H9 (cell line): Measurements from ENCODE around the gene TBC1D1. TPM values are rescaled to one million over a fixed set of nuclear protein-coding genes. Genes with fewer than 3 reads are reported as not detected.
A peak's percentile ranks its signal among the peaks of the same experiment; 100 is the strongest.

ENCODE experiments used
- DNase-seq: peaks from one replicate; pipeline ENCODE4 v3.0.0-alpha.2; 2017
- H2AFZ ChIP-seq: one replicate; pipeline ENCODE4 v1.6.1; 2013; ENCODE audit warnings: mild to moderate bottlenecking, low read length, control low read depth, moderate library complexity
- H2AK5ac ChIP-seq: 2 replicates; pipeline ENCODE4 v1.6.1; 2013; ENCODE audit warnings: low read length, control low read depth, mixed read lengths; ENCODE audit not compliant: insufficient read length
- H2BK120ac ChIP-seq: one replicate; pipeline ENCODE4 v1.6.1; 2013; ENCODE audit warnings: low read depth, mild to moderate bottlenecking, low read length, control low read depth, inconsistent platforms; ENCODE audit not compliant: poor library complexity, severe bottlenecking
- H2BK12ac ChIP-seq: 2 replicates; pipeline ENCODE4 v1.6.1; 2013; ENCODE audit warnings: low read length, control low read depth, mixed read lengths, low read depth; ENCODE audit not compliant: insufficient read length
- H2BK15ac ChIP-seq: 2 replicates; pipeline ENCODE4 v1.6.1; 2013; ENCODE audit warnings: low read depth, low read length, control low read depth
- H2BK20ac ChIP-seq: one replicate; pipeline ENCODE4 v1.6.1; 2013; ENCODE audit warnings: low read depth, mild to moderate bottlenecking, low read length, control low read depth, inconsistent platforms; ENCODE audit not compliant: poor library complexity, severe bottlenecking
- H2BK5ac ChIP-seq: 2 replicates; pipeline ENCODE4 v1.6.1; 2013; ENCODE audit warnings: low read length, control low read depth, mixed read lengths; ENCODE audit not compliant: insufficient read length
- H3K14ac ChIP-seq: 2 replicates; pipeline ENCODE4 v1.6.1; 2013; ENCODE audit warnings: low read length, control low read depth; ENCODE audit not compliant: insufficient read depth
- H3K18ac ChIP-seq: 2 replicates; pipeline ENCODE4 v1.6.1; 2013; ENCODE audit warnings: low read depth, mild to moderate bottlenecking, mixed read lengths, low read length, control low read depth; ENCODE audit not compliant: insufficient read length
- H3K23ac ChIP-seq: 2 replicates; pipeline ENCODE4 v1.6.1; 2013; ENCODE audit warnings: low read length, control low read depth, mixed read lengths, low read depth; ENCODE audit not compliant: insufficient read length
- H3K23me2 ChIP-seq: 2 replicates; pipeline ENCODE4 v1.6.1; 2013; ENCODE audit warnings: low read depth, mild to moderate bottlenecking, mixed read lengths, low read length, control low read depth; ENCODE audit not compliant: insufficient read length, poor library complexity, severe bottlenecking
- H3K27ac ChIP-seq: 2 replicates; pipeline ENCODE4 v1.5.1; 2013; ENCODE audit warnings: low read length, control low read depth, mixed read lengths, low read depth; ENCODE audit not compliant: insufficient read length
- H3K27me3 ChIP-seq: 2 replicates; pipeline ENCODE4 v1.6.1; 2013; ENCODE audit warnings: low read length, control low read depth, inconsistent platforms; ENCODE audit not compliant: insufficient read depth
- H3K4ac ChIP-seq: 2 replicates; pipeline ENCODE4 v1.6.1; 2013; ENCODE audit warnings: low read depth, mild to moderate bottlenecking, control low read depth, inconsistent platforms, low read length, moderate library complexity
- H3K4me1 ChIP-seq: 2 replicates; pipeline ENCODE4 v1.6.1; 2013; ENCODE audit warnings: low read length, control low read depth, inconsistent platforms; ENCODE audit not compliant: insufficient read depth
- H3K4me2 ChIP-seq: 2 replicates; pipeline ENCODE4 v1.6.1; 2013; ENCODE audit warnings: low read length, control low read depth, mixed read lengths; ENCODE audit not compliant: insufficient read length, insufficient read depth
- H3K56ac ChIP-seq: 2 replicates; pipeline ENCODE4 v1.6.1; 2013; ENCODE audit warnings: low read depth, mild to moderate bottlenecking, mixed read lengths, low read length, control low read depth; ENCODE audit not compliant: insufficient read length
- H3K79me1 ChIP-seq: 2 replicates; pipeline ENCODE4 v1.6.1; 2013; ENCODE audit warnings: low read depth, mild to moderate bottlenecking, moderate library complexity, low read length, control low read depth, inconsistent platforms; ENCODE audit not compliant: insufficient read depth, poor library complexity, severe bottlenecking
- H3K79me2 ChIP-seq: 2 replicates; pipeline ENCODE4 v1.6.1; 2013; ENCODE audit warnings: low read length, control low read depth, inconsistent platforms; ENCODE audit not compliant: insufficient read depth
- H3K9ac ChIP-seq: 2 replicates; pipeline ENCODE4 v1.6.1; 2013; ENCODE audit warnings: low read length, control low read depth, mixed read lengths; ENCODE audit not compliant: insufficient read length; ENCODE audit errors: extremely low read depth
- H3K9me3 ChIP-seq: one replicate; pipeline ENCODE4 v1.6.1; 2013; ENCODE audit warnings: low read depth, low read length, inconsistent platforms; ENCODE audit not compliant: control insufficient read depth
- H3T11ph ChIP-seq: one replicate; pipeline ENCODE4 v1.6.1; 2013; ENCODE audit warnings: mild to moderate bottlenecking, low read length, control low read depth, inconsistent platforms
- H4K20me1 ChIP-seq: one replicate; pipeline ENCODE4 v1.6.1; 2013; ENCODE audit not compliant: control insufficient read depth, insufficient read length, insufficient read depth
- H4K5ac ChIP-seq: 2 replicates; pipeline ENCODE4 v1.6.1; 2013; ENCODE audit warnings: low read depth, mild to moderate bottlenecking, mixed read lengths, low read length, control low read depth; ENCODE audit not compliant: insufficient read length
- H4K8ac ChIP-seq: replicated peaks from 2 replicates; pipeline ENCODE4 v1.6.1; 2013; ENCODE audit warnings: low read length, control low read depth, mixed read lengths, low read depth; ENCODE audit not compliant: insufficient read length
- H4K91ac ChIP-seq: 2 replicates; pipeline ENCODE4 v1.6.1; 2013; ENCODE audit warnings: low read depth, mild to moderate bottlenecking, moderate library complexity, mixed read lengths, low read length, control low read depth; ENCODE audit not compliant: insufficient read length
- H3K27ac Mint-ChIP-seq, 3 experiments: 2 replicates in 2 of 3; 3 replicates in 1 of 3; pipeline ENCODE4 v1.8.0; 2020 to 2021; ENCODE audit warnings: mixed read lengths in 3 of 3, mild to moderate bottlenecking in 1 of 3, moderate library complexity in 1 of 3
- H3K27me3 Mint-ChIP-seq: 2 replicates; pipeline ENCODE4 v1.8.0; 2021; ENCODE audit warnings: low read depth, mild to moderate bottlenecking, moderate library complexity, mixed read lengths
- H3K36me3 Mint-ChIP-seq, 3 experiments: 2 replicates in 2 of 3; 3 replicates in 1 of 3; pipeline ENCODE4 v1.8.0; 2020 to 2021; ENCODE audit warnings: low read depth in 3 of 3, mixed read lengths in 3 of 3; ENCODE audit not compliant: insufficient read depth in 1 of 3
- H3K4me1 Mint-ChIP-seq, 2 experiments: 2 replicates each; pipeline ENCODE4 v1.8.0; 2020; ENCODE audit warnings: mixed read lengths in 2 of 2
- H3K4me3 Mint-ChIP-seq, 2 experiments: 2 replicates in 1 of 2; 3 replicates in 1 of 2; pipeline ENCODE4 v1.8.0; 2020 to 2021; ENCODE audit warnings: mild to moderate bottlenecking in 2 of 2, mixed read lengths in 2 of 2, moderate library complexity in 1 of 2
- H3K9me3 Mint-ChIP-seq, 2 experiments: 2 replicates in 1 of 2; 3 replicates in 1 of 2; pipeline ENCODE4 v1.8.0; 2020; ENCODE audit warnings: mild to moderate bottlenecking in 2 of 2, mixed read lengths in 2 of 2, moderate library complexity in 1 of 2
- CTCF ChIP-seq: fragments of 200-600 bp; sonication (generic); conservative IDR thresholded peaks from 3 replicates; pipeline ENCODE4 v1.8.0; 2021; ENCODE audit warnings: antibody characterized with exemption, mild to moderate bottlenecking
- WGBS: extraction: QIAGEN DNeasy Blood & Tissue Kit; methylation state at CpG from one replicate; pipeline ENCODE4 v1.1.7; 2013; ENCODE audit warnings: missing lambda C conversion rate, low lambda C conversion rate, mixed read lengths; ENCODE audit not compliant: insufficient read length; ENCODE audit errors: extremely low coverage; 5-methylcytosine and 5-hydroxymethylcytosine counted together
- total RNA-seq: library from RNA; stranded (reverse); gene quantifications from 2 replicates; pipeline ENCODE4 v1.2.1, GENCODE V29; 2021

Gene TBC1D1
- total RNA-seq, 1 experiment from 2014 or later = 109 TPM

- no CpG with 5 or more reads among the region's 14 CpGs for WGBS
- peaks cover 9 to 11% (median 9%) of the 10 kb centered on the region in 3 experiments for H3K36me3 Mint-ChIP-seq
- H3K4me3 Mint-ChIP-seq = no peak overlapping the region
- no peaks in the 10 kb centered on the region for H3K27me3 Mint-ChIP-seq
- H2BK15ac ChIP-seq = no peak overlapping the region
- no peak overlapping the region for H3K56ac ChIP-seq
- peaks cover 2% of the 10 kb centered on the region for H3K79me1 ChIP-seq
- H3K23ac ChIP-seq = no peak overlapping the region
- H3K23me2 ChIP-seq = no peaks in the 10 kb centered on the region
- H2BK120ac ChIP-seq = no peak overlapping the region
- no peaks in the 10 kb centered on the region for H3K79me2 ChIP-seq
- no peak overlapping the region for H3K4ac ChIP-seq
- H2BK12ac ChIP-seq = no peak overlapping the region
- no peak overlapping the region for H2AFZ ChIP-seq
- H3K27me3 ChIP-seq = no peaks in the 10 kb centered on the region
- H3K9me3 ChIP-seq = no peaks in the 10 kb centered on the region
- H3K18ac ChIP-seq = no peak overlapping the region
- H3T11ph ChIP-seq = no peak overlapping the region
- no peak overlapping the region for H3K4me2 ChIP-seq
- no peaks in the 10 kb centered on the region for H4K20me1 ChIP-seq
- no peaks in the 10 kb centered on the region; a peak in 1 of 5 replicates for H3K9me3 Mint-ChIP-seq
- no peaks in the 10 kb centered on the region for H3K4me1 ChIP-seq
- H4K8ac ChIP-seq = no peak overlapping the region
- H3K27ac Mint-ChIP-seq = peak overlapping the region in 2 of 3 experiments; percentile 41 to 60; a peak in 3 of 7 replicates
- H3K14ac ChIP-seq = no peak overlapping the region
- no peak for DNase-seq
- H3K9ac ChIP-seq = no peak overlapping the region
- no peak for TF ChIP-seq CTCF
- no peak overlapping the region for H2AK5ac ChIP-seq
- no peak overlapping the region for H2BK20ac ChIP-seq
- no peak overlapping the region for H4K91ac ChIP-seq
- H3K27ac ChIP-seq = no peak overlapping the region
- peaks cover 1 to 4% of the 10 kb centered on the region in 2 experiments; a peak in 3 of 4 replicates for H3K4me1 Mint-ChIP-seq
- H2BK5ac ChIP-seq = no peak overlapping the region
- H4K5ac ChIP-seq = no peak overlapping the region
Observed at GRCh38 chr4:38080061-38080974, 189.4 kb downstream of the TBC1D1 start.
